CD4-positive, alpha-beta T cell treated with Interferon alpha-2 for 1 hour (primary cell): Measurements from ENCODE around the gene NEK4.
A peak's percentile ranks its signal among the peaks of the same experiment; 100 is the strongest.

Experiments
- DNase-seq, 2 donors: peaks; one replicate each; pipeline ENCODE4 v3.0.0-alpha.2; 2020 to 2022

Gene NEK4

DNA sequence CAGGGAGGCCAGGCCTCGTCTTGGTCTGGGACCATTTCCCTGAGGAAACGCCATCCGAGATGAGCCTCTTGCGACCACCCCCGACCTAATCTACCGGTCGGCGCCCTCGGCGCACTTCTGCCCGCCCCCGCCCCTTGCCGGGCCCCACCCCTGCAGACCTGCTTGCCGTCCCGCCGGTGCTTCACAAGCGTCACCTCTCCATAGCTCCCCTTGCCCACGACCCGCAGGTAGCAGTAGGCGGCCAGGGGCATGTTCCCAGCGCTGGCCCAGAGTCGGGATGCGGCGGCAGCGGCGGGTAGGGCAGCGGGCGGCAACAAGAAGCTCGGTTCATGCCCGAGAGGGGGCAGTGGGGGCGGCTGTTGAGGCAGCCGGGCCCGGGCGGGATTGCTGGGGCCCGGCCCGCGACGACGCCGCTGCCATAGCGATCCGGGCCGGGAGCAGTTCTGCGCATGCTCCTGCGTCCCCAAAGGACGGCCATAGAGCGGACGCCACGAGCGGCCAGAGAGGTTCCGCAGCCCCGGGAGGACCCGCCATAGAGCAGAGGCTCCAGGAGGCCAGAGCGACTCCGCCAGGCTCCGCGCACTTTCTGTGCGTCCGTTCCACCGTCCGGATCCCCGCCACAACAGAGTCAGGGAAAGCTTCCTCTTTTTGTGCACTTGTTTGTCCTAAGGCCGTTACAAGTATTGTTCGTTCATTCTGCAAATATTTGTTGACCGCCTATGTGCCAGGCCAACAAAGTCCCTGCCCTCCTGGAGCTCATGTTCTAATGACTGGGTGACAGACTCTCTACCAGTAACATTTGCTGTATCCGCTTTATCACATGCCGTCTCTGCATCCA is at the start of gene NEK4:
NEK4 (minus strand) TSS at position 445 of the 838 bp plus-strand sequence; CDS start at position 251, 194 bp downstream.
- DNase-seq = peak; percentile 89 to 90

DNA sequence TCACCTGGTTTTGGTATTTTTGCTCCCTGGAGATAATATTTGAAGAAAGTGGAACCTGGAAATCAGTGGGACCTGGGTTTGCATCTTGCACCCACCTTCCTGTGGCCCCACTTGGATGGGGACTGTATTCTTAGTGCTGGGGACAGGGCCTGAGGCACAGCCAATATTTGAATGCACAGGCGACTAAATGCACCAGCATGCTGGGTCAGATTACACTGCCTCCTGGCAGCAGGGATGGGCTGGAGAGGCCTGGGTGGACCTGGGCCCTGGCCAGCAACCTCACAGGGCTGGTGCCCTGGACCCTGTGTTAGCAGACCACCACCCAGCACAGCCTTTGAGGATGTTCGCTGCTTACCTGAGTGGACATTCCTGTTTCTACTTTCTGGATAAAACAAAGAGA is 49.2 kb upstream of the NEK4 start:
- no peak for DNase-seq

DNA sequence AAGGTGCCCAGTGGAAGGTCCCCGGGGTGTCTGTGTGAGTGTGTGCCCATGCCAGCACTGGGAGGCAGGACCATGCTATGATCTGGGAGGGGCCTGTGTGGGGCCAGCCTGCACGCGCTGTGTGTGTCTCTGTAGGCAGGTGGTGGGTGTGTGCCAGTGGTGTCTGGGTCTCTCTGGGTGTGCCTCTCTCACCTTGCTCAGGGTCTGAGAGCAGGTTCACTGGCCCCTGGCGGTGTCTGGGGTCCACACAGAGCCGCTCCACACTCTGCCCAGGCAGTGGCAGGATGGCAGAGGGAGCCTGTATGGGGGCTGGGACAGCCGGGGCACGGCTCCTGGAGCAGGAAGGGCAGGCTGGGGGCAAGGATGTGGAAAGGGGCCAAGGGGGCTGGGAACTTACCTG is 47.1 kb upstream of the NEK4 start:
- DNase-seq = no peak

DNA sequence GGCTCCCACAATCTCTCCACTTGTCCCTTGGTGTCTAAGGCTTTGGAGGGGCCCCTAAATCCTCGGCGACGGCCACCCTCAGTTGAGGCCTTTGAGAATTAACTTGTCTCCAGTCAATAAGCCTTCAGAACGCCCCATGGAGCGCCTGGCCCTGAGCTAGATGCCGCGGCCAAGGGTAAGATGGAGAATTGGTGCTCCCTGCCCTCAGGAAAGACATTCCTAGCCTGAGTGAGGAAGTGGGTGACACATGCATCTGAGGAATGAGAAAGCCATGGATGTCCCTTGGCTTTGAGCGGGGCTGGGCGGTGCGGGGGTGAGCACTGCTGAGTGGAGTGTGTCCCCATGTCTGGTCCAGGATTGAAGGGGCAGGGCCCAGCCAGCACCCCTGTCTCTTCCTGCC is 46.5 kb upstream of the NEK4 start:
- DNase-seq = no peak

DNA sequence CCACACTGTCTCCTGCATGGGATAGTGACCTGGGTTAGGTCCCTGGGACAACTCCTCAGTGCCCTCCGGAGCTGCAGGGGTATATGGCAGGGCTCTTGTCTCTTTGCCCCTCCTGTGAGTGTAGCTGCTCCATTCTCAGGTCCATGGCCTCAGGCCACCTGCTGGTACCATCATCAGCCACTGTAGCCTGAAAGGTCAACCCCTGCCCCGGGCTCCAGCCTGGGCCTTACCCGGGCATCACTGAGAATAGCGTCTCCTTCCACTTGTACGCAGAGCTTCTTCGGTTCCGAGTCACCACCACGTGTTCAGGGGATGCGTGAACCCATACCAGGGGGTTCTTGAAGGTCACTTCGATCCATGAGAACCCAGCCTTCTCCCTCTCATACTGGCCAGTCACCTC is 45.9 kb upstream of the NEK4 start:
- no peak for DNase-seq

DNA sequence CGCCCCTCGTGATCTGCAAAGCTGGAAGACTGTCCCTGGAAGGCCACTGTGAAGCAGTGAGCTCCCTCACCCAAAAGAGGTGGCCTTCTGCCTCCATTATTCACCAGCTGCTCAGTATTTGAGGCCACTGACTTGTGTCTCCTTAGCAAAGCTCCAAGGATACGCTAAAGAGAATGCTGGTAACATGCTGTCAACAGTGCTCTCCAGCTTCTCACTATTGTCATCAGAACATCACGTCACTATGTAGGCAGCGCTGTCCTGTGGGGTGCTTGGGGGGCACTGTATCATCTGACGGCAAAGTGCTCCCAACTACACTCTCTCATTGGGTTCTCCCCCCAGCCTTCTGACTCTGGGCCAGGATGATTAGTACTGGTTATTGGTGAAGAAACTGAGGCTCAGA is 45.5 kb upstream of the NEK4 start:
- no peak for DNase-seq

DNA sequence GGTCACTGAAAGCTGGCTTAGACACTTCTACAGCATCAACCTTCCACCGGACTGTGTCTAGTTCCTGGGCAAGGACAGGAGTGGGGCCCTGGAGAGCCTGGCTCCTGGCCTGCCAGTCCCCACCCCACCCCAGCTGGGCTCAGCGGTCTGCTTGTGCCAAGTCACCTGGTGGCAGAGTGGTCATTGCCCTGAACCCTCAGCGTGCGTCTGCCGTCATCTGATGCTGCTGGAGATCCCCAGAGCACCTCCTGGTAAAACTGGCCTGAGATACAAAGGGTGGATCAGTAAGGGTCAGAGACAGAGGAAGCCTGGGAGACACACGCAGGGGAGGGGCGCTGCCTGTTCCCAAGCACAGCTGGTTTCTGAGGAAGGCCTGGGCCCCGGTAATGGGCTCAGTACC is 43.1 kb upstream of the NEK4 start:
- DNase-seq = no peak

DNA sequence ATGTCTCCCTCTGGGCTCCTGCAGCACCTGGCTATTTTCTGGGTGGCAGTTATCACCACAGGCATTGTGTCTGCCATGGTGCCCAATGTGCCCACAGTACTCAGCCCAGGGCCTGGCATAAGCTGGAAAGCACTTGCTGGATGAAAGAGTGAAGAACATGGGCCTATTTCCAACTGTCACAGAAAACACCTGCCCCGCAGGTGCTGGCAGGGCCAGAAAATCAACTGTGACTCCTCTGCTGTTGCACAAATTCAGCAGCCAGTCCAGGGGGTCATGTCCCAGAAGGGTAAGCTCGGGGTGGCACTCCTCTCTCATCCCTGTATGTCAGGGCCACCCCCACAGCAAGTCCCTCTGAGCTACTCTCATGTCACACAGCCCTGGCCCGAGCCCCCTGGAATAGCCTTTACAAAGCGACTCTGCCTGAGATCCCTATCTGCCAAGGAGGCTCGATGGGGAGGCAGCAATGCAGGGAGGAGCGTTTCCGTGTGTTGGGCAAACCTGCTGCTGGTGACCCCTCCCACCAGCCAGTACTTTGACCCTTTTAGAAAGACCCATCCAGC is 40.8 kb upstream of the NEK4 start:
- DNase-seq = no peak

DNA sequence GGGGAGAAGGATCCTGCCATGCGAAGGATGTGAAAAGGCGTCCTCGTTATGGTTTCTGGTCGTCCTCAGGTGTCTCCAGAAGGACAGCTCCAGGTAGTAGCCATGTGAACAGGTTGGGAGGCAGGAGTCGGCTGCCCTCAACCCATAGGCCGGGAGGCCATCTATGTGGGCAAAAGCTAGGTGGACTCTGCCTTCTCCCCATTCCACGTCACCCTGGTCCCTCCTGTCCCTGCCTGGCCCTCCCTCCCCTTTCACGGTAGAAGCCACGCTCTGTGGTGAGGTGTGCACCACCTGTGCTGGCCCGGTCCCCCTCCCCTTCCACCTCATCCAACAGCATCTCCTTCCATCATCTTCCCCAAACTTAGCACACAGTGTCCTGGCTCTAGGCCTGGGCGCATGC is 40.2 kb upstream of the NEK4 start:
- DNase-seq = no peak

DNA sequence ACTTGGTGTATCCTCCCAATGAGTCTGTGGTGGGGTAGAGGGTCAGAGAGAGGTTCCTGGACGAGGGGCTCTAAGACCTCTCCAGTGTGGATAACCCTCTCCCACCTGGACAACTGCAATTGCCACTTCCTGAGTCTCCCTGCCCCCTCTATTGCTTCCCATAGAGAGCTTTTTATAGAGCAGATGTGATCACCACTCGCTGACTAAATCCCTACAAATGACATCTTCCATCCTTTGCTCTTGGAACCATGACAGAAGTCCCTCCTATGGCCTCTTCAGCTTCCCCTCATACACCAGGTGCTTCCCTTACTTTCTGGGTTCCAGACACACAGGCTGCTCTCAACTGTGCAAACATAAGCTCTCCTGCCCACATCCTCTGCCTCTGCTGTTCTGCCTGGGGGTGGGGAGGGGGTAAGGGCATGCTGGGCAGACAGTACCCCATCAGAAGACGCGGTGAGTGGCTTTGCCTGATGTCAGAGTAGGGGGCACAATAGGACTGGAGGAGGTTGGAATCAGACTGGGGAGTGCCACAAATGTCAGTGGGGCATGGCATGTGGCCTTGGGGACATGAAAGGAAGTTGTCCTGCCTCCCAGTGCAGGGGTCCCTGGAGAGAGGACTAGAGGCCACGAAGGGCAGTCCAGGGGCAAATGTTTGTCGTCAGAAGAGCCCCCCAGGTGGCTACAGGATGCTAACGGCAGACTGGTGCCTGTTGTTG is 39.1 kb upstream of the NEK4 start:
- no peak for DNase-seq

DNA sequence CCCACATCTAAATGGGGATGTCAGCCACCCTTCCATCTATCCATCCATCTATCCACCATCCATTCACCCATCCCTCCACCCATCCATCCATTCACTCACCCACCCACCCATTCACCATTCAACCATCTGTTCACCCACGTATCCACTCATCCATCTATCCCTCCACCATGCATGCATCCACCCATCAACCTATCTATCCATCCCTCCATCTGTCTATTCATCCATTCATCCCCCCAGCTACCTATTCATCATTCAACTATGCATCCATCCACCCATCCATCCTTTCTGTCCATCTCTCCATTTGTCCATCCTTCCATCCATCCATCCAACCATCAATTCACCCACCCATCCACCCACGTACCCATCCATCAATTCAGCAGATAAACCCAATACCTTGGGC is 38.4 kb upstream of the NEK4 start:
- DNase-seq = no peak

DNA sequence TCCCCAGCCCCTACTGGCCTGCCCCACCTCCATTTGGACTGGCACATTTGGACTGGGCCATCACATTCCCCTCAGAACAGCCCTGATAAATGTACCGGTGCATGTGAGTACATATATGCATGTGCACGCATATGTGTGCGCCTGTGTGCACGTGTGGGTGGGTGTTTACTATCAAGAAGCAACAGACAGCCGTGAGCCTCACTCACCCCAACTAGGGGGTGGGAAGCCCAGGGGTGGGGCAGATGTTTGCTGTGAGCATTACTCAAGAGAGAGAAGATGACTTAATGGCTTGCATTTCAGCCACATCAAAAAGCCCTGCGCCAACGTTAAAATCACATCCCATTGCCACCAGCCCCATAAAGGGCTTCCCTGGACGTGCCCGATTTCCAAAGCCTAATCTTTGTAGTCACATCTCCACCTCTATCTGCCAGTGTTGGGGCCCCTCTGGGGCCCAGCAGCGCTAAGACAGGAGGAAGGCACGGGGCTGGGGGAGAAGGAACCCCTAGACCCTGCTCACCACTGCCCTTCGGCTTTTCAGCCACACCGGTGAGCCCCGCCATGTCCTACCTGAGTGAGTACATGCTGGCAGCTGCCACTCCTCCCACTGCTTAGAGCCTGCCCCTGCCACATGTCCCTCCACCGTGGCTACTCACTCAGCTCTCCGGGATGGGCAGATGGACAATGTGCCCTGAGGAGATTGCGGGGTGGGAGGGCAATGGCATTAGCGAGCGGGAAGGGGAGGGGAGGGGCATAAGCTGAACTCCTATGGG is 34.7 kb upstream of the NEK4 start:
- DNase-seq = no peak

DNA sequence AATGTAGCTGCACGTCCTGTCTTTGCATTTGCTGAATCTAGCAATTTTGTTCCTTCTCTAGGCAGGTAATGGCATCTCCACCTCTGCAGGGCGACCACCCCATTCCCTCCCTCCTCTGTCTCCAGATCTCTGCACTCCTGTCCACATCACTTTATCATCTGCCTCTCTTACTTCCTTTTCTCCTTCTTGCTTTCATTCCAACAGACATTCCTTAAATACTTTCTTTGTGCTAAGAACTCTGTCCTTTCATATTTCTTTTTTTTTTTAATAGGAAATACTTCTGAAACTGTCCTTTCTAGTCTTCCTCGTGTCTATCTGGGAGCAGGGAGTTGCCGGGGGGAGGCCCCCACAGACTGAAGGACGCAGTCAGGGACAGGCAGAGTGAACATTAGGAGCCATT is 31.1 kb upstream of the NEK4 start:
- no peak for DNase-seq

DNA sequence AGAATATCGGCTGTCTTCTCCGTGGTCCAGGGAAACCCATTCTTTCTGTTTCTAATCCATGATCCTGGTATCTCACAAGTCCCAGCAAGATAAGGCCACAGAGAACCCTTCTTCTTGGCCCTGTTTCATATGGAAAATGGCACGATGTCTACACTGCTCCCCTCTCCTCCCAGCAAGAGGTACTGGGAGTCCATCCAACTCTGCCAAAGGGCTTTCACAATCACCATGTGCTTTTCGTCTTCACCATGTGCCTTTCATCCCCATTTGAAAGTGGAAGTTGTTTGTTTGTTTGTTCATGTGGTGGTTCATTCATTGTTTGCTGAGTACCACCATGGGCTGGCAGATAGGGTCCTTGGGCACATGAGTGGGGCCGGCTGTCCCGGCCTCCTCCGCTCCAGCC is 29.3 kb upstream of the NEK4 start:
- DNase-seq = no peak

DNA sequence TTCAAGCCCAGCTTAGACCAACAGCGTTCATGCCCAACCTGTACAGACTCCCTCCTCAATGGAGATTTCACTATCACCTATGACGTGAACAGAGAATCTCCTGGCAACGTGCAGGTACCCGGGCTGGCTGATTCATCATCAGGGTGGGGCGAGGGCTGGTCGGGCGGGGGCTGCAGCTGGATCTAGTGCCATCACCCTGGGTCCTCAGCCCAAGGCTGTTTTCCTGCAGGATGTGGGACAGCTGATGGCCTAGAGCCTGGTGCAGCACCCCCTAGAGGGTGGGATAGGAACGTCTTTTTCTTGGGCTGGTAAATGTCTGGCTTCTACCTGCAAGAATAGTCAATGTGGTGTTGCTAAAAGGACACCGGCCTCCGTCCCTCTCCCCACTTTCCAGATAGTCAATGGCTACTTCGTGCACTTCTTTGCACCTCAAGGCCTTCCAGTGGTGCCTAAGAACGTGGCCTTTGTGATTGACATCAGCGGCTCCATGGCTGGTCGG is 28.3 kb upstream of the NEK4 start:
- DNase-seq = peak in 1 of 2 donors; percentile 25

DNA sequence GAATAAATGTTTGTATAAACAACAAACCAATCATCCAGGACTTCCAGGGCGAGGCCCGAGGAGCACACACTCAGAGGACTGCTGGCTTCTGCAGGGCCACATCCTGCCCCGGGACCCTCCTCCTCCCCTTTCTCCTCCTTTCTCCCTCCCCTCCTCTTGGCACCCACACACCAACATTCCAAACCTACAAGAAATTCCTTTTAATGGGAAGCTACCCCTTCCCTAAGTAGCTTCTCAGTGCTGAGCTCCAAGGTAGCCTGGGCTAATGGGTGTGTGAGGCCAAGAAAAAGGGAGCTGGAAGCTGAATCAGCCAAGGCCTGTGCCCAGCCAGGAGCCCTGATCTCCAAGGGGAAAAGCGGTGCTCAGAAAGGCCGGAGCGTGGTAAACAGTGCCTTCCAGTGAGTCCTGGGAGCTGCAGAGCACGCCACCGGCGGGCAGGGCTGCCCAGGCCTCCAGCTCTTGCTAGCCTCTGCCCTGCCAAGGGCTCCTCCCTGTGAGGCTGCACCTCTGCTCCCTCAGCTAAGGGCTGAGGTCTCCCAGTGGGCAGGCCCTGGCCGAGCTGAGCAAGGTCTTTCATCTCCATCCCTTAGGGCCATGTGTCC is 27.7 kb upstream of the NEK4 start:
- DNase-seq = no peak

DNA sequence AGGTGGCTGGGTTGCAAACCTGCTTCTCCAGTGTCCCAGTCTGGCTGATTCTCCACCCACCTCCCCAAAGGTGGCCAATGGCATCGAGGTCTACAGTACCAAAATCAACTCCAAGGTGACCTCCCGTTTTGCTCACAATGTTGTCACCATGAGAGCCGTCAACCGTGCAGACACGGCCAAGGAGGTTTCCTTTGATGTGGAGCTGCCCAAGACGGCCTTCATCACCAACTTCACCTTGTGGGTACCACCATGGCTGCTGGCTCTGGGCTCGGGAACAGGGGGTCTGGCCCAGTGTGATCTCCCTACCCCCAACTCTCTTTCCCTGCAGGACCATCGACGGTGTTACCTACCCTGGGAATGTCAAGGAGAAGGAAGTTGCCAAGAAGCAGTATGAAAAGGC is 25.7 kb upstream of the NEK4 start:
- no peak for DNase-seq

DNA sequence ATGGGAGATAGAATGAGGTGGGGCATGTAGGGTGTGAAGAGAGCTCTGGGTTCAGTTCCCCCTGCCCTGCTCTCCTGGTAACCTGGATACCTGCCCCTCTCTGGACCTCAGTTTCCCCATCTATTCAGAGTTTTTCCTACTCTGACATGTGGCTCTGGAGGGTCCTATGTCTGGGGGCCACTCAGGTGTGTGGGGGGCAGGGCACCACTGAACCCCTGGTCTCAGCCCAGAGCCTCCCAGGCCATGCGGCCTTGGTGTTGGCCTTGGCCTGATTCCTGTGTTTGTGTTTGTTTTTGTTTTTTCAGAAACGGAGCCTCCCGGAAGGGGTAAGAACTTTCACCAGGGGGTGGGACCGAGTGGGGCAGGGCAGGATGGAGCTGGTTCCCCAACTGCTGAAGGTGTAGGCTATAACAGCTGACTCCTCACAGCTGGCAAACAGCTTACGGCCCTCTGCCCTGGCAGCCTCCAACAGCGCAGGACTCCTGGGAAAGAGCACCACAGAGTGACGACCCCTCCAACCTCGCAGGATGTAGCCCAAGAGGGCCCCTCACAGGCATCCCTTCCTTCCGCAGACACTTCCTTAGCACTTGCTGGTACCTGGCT is 24.7 kb upstream of the NEK4 start:
- no peak for DNase-seq

DNA sequence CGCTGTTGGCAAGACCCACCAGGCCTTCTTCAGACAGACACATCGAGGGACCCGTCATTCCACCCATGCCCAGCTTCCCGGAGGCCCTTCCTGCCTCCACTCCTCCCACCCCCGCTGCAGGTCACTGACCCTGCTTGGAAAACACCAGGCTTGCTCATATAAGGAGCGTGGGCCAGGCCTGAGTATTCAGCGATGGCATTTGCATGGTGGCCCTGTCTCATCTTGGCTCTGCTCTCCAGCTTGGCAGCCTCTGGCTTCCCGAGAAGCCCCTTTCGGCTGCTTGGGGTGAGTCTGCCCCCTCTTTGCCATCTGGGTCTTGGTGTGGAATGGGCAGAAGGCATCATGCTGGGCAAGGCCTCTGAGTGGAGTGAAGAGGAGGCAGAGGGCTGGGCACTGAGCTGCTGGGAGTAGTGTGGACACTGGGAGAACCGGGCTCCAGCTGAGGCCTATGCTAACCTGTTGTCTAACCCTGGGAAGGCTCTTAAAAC is 23.9 kb upstream of the NEK4 start, which contains the start of gene ITIH3:
ITIH3 (plus strand) TSS at position 185 of the 488 bp plus-strand sequence; CDS start at position 193, 8 bp downstream.
- no peak for DNase-seq

DNA sequence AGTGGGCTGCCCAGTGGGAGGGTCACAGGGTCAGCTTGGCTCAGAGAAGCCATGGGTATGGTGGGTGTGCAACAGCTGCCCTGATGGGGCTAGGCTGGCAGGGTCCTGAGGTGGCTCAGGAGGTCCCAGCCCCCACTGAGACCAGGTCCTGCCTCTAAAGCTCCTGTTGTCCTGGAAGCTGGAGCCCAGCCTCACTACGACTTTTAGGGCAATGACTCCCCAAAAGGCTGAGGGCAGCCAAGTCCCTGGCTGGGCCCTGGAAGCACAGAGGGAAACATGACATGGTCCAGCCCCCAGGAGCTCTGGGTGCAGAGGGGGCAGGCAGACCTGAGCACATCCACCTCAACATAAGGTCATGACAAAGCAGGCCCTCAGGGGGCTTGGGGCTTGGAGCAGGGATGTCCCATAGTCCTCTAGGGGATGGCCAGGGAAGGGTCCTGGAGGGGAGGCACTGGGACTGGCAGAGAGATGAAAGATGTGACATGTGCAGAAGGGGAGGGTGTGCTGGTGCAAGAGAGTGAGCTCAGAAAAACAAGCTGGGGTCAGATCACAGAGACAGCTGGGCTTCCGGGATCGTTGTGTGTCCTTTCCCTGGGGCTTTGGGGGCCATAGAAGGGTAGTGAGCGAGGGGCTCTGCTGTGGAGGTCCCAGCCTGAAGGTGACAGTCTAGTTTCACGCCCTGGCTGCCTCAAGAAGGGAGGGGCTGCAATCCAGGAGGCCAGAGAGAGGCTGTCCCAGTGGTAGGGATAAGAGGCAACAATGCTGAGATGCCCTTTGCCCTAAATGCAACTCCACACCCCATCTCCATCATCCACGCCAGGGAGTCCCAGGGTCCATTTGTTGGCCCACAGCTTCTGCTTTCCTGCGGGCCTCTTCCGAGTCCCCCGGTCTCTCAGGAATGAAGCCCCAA is 23.2 kb upstream of the NEK4 start:
- DNase-seq = no peak
